ENCODE measurements around the gene BCL11A.

DNA sequence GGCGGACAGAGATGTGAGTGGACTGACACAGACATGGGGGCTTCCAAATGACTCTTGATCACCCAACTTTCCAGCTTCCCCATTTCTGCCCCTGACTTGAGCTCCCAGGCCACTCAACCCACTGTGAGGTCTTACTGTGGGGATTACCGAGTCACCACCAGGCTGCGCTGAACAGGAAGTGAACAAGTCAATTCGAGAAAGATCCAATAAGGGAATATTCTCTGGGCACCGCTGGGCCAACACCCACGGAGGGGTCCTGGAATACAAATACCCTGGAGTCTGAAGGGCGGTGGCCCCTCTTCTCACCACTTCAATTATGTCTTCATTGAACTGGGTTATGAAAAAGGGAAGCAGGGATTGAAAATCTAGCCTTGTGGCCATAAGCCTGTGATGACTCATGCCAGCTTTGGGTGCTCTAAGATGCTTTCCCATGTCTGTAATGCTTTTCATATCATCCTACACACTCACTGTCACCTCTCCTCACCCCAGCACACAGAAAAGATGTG is 37.7 kb downstream of the BCL11A start:
- TF ChIP-seq, protein P1, sequence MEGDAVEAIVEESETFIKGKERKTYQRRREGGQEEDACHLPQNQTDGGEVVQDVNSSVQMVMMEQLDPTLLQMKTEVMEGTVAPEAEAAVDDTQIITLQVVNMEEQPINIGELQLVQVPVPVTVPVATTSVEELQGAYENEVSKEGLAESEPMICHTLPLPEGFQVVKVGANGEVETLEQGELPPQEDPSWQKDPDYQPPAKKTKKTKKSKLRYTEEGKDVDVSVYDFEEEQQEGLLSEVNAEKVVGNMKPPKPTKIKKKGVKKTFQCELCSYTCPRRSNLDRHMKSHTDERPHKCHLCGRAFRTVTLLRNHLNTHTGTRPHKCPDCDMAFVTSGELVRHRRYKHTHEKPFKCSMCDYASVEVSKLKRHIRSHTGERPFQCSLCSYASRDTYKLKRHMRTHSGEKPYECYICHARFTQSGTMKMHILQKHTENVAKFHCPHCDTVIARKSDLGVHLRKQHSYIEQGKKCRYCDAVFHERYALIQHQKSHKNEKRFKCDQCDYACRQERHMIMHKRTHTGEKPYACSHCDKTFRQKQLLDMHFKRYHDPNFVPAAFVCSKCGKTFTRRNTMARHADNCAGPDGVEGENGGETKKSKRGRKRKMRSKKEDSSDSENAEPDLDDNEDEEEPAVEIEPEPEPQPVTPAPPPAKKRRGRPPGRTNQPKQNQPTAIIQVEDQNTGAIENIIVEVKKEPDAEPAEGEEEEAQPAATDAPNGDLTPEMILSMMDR (IDR thresholded peaks at IDR 0.05), result no peak
- no peak for TF ChIP-seq POLR2A (IDR thresholded peaks at IDR 0.05)
